GM18867 (cell line): ENCODE data around the gene BLOC1S1.

Experiments used
- ATAC-seq: cut with Tn5 transposase; IDR thresholded peaks from one replicate; pipeline ENCODE4 v1.9.1; 2021; ENCODE audit warnings: mild to moderate bottlenecking, moderate library complexity; ENCODE audit not compliant: unreplicated experiment

Gene BLOC1S1

GRCh38 chr12:55715833-55716581 is at the start of gene BLOC1S1:
TSS of gene BLOC1S1 (plus strand) at chr12:55716046. CDS start at chr12:55716052, 6 bp downstream.
- peak; percentile 90 for ATAC-seq

DNA sequence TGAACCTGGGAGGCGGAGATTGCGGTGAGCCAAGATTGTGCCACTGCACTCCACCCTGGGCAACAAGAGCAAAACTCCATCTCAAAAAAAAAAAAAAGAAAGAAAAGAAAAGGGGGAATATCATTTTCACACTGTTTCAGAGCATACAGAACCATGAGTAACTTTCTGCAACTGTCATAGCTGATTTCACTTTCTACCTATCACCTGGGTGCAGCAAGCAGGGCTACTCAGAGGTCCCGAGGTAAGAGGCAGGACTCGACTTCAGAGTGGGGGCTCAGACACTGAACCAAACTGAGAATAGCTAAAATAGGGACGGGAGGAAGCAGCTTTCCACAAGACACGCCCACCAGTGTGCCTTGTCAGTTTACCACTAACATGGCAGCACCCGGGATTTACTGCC is 49.3 kb upstream of the BLOC1S1 start:
- peak; percentile 40 for ATAC-seq

DNA sequence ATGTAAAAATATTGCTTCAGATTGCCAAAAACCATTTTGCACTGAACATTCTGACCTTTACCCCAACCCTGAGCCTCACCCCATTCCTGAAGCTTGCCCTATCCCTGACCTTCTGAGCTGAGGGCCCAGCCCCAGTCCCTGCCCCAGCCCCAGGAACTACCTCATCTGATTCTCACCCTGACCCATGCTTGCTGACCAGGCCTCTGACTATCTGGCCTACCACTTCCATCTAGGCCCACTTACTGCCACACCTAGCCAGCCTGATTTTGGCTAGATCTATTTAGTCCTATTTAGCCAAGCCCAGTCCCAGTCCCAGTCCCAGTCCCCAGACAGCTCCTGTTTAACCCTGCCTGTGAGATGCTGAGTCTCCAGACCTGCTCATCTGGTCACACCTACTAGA is 45.6 kb upstream of the BLOC1S1 start:
- no peak for ATAC-seq

- ATAC-seq = no peak
Observed at GRCh38 chr12:55671746-55672145, 44.1 kb upstream of the BLOC1S1 start.

- peak; percentile 99 for ATAC-seq
Observed at GRCh38 chr12:55673638-55674037, 42.2 kb upstream of the BLOC1S1 start.

DNA sequence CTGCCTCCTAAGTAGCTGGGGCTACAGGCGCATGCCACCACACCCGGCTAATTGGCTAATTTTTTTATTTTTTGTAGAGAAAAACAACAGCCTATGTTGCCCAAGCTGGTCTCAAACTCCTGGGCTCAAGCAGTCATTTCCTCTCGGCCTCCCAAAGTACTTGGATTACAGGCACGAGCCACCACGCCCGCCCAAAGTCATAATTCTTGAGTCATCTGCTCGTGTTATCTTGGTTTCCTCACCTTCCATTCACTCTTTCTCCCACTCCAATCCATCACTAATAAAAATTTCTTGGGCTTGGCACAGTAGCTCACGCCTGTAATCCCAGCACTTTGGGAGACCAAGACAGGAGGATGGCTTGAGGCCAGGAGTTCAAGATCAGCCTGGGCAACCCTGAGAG is 40.2 kb upstream of the BLOC1S1 start:
- no peak for ATAC-seq

DNA sequence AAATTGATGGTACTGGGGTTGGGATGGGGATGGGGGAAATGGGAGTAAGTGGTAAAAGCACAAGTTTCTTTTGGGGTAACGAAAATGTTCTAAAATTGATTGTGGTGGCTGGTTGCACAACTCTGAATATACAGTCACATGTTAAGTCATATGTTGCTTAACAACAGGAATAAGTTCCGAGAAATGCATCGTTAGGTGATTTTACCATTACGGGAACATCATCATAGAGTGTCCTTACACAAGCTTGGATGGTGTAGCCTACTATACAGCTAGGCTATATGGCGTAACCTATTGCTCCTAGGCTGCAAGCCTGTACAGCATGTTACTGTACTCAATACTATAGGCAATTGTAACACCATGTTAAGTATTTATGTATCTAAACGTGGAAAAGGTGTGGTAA is 39.1 kb upstream of the BLOC1S1 start:
- no peak for ATAC-seq

- ATAC-seq = no peak
Observed at GRCh38 chr12:55679691-55680090, 36.2 kb upstream of the BLOC1S1 start.

- ATAC-seq = no peak
Observed at GRCh38 chr12:55681142-55682077, 34.4 kb upstream of the BLOC1S1 start.

DNA sequence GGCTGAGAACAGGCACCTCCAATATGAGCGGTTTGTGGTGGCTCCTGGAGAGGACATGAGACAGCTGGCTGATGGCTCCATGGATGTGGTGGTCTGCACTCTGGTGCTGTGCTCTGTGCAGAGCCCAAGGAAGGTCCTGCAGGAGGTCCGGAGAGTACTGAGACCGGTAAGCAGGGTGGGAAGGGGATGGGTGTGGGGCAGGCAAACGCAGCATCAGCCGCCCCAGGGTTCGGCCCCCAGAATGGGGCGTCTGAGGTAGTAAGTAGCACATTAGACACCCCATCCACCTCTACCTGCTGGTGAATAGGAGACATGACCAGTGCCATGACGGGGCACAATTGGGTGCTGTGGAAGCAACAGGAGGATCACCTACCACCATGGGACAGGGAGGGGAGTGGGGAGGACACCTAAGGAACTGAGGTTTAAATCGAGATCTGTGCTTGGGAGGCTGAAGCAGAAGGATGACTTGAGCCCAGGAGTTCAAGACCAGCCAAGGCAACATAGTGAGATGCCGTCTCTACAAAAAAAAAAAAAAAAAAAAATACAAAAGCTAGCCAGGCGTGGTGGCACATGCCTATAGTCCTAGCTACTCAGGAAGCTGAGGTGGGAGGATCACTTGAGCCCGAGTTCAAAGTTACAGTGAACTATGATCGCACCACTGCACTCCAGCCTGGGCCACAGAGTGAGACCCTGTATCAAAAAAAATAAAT is 33.6 kb upstream of the BLOC1S1 start:
- ATAC-seq = no peak

DNA sequence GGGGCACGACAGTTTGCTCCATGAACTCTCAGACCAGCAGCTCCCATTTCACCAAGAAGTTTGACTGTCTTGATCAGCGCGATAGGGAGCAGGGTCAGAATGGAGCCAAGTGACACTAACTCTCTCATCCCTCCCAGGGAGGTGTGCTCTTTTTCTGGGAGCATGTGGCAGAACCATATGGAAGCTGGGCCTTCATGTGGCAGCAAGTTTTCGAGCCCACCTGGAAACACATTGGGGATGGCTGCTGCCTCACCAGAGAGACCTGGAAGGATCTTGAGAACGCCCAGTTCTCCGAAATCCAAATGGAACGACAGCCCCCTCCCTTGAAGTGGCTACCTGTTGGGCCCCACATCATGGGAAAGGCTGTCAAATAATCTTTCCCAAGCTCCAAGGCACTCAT is 32.2 kb upstream of the BLOC1S1 start:
- no peak for ATAC-seq

DNA sequence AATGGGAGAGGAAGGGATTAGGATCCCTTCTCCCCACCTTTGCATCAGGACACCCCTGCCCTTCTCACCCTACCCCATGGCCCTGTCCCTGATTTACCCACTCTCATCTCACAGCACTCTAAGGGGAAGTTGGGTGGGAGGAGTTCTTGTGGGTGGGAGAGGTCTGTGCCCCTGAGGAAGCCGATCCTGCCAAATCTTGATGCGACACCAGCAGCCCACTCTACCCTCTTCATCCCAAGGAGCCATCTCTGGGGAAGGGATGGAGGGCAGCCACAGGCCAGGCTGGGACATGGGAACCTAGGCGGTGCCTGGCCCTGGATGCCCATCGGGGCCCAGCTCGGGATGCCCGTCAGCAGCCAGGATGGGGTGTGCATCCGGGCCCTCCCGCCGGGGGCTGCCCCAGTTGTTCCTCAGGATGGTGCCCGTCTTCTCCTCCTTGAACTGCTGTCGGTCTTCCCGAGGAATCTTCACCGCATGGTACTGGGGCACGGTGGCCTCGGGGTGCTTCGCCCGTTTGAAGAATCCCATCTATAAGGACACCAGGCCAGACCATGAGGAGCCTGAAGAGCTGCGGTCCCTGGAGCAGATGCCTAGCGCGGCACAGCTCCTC is 31.0 kb upstream of the BLOC1S1 start:
- no peak for ATAC-seq

GRCh38 chr12:55685671-55686070 is 30.2 kb upstream of the BLOC1S1 start:
- no peak for ATAC-seq

GRCh38 chr12:55686366-55687010 is 29.4 kb upstream of the BLOC1S1 start:
- no peak for ATAC-seq

GRCh38 chr12:55687746-55688145 is 28.1 kb upstream of the BLOC1S1 start:
- peak; percentile 86 for ATAC-seq

DNA sequence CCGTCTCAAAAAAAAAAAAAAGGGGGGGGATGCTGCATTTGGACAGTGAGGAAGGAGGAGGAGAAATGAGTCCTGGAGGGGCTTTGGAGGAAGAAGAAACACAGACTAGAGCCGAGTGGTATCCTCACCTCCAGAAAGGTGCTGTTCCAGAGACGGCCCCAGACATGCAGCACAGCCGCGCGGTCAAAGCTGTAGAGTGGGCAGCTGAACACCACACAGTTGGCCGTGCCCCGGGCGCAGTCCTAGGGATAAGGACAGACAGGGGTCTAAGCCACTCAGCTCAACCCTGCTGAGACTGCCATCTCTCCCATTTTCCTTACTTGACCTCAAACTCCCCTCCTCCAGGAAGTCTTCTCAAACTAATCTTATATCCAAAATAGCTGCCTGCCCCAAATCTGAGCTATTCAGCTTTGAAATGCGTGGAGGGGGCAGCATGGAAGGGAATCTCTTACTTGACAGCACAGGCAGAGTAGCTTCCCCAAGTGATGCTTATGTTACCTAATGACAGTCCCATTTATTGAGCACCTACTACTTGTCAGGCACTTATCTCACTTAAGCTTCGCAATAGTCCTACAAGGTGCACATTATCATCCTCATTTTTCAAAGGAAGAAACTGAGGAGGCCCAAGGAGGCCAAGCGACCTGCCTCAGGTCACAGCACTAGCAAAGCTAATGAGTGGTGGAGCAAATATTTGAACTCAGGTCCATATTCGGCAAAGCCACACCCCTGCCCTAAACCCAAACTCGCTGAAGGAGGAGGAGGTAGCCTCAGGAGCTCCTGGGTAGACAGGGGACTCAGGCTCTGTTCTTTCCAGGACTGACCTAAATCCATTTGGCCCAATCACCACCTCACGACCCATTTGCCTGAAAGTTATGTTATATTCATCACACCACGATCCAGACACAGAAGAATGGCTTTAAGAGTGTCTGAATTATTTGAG is 26.9 kb upstream of the BLOC1S1 start:
- ATAC-seq = no peak

- ATAC-seq = no peak
Observed at GRCh38 chr12:55692631-55693322, 23.1 kb upstream of the BLOC1S1 start.

GRCh38 chr12:55693323-55694187 is 22.3 kb upstream of the BLOC1S1 start:
- no peak for ATAC-seq
